Liver (tissue), 3 donors: ENCODE data around the gene SMYD3.

ENCODE experiments used
- GABPA ChIP-seq, 2 donors: IDR thresholded peaks in 1 of 2; conservative IDR thresholded peaks in 1 of 2; 2 replicates each; pipeline ENCODE4 v1.6.1; 2016; ENCODE audit warnings: antibody characterized with exemption in 2 of 2, mild to moderate bottlenecking in 1 of 2, moderate library complexity in 1 of 2
- RAD21 ChIP-seq, 2 donors: IDR thresholded peaks; 2 replicates each; pipeline ENCODE4 v1.6.1; 2016; ENCODE audit warnings: antibody characterized with exemption in 2 of 2, mild to moderate bottlenecking in 2 of 2
- SP1 ChIP-seq: IDR thresholded peaks from 2 replicates; pipeline ENCODE4 v1.6.1; 2018; ENCODE audit warnings: antibody characterized with exemption, mild to moderate bottlenecking
- YY1 ChIP-seq: IDR thresholded peaks from 2 replicates; pipeline ENCODE4 v1.6.1; 2016; ENCODE audit warnings: antibody characterized with exemption, mild to moderate bottlenecking
- TF ChIP-seq, protein P1 (sequence below): fragments of 150-350 bp; IDR thresholded peaks from 2 replicates; pipeline ENCODE4 v1.5.1; 2017; ENCODE audit warnings: improper control_type of control experiment, low read depth, low read length; ENCODE audit not compliant: missing input control
- TF ChIP-seq, protein P2 (sequence below): IDR thresholded peaks from 2 replicates; pipeline ENCODE4 v1.6.1; 2016; ENCODE audit warnings: antibody characterized with exemption, mild to moderate bottlenecking
- donor health status: healthy.
- donor health status: healthy.

- TF ChIP-seq YY1 (no peak), RAD21 (IDR thresholded peaks at IDR 0.05) (no peak), GABPA (IDR thresholded peaks at IDR 0.05 in 1 of 2, conservative IDR thresholded peaks at IDR 0.05 in 1 of 2) (no peak), SP1 (no peak)
- TF ChIP-seq, protein P1, sequence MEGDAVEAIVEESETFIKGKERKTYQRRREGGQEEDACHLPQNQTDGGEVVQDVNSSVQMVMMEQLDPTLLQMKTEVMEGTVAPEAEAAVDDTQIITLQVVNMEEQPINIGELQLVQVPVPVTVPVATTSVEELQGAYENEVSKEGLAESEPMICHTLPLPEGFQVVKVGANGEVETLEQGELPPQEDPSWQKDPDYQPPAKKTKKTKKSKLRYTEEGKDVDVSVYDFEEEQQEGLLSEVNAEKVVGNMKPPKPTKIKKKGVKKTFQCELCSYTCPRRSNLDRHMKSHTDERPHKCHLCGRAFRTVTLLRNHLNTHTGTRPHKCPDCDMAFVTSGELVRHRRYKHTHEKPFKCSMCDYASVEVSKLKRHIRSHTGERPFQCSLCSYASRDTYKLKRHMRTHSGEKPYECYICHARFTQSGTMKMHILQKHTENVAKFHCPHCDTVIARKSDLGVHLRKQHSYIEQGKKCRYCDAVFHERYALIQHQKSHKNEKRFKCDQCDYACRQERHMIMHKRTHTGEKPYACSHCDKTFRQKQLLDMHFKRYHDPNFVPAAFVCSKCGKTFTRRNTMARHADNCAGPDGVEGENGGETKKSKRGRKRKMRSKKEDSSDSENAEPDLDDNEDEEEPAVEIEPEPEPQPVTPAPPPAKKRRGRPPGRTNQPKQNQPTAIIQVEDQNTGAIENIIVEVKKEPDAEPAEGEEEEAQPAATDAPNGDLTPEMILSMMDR: no peak
- TF ChIP-seq, protein P2, sequence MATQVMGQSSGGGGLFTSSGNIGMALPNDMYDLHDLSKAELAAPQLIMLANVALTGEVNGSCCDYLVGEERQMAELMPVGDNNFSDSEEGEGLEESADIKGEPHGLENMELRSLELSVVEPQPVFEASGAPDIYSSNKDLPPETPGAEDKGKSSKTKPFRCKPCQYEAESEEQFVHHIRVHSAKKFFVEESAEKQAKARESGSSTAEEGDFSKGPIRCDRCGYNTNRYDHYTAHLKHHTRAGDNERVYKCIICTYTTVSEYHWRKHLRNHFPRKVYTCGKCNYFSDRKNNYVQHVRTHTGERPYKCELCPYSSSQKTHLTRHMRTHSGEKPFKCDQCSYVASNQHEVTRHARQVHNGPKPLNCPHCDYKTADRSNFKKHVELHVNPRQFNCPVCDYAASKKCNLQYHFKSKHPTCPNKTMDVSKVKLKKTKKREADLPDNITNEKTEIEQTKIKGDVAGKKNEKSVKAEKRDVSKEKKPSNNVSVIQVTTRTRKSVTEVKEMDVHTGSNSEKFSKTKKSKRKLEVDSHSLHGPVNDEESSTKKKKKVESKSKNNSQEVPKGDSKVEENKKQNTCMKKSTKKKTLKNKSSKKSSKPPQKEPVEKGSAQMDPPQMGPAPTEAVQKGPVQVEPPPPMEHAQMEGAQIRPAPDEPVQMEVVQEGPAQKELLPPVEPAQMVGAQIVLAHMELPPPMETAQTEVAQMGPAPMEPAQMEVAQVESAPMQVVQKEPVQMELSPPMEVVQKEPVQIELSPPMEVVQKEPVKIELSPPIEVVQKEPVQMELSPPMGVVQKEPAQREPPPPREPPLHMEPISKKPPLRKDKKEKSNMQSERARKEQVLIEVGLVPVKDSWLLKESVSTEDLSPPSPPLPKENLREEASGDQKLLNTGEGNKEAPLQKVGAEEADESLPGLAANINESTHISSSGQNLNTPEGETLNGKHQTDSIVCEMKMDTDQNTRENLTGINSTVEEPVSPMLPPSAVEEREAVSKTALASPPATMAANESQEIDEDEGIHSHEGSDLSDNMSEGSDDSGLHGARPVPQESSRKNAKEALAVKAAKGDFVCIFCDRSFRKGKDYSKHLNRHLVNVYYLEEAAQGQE: no peak
These were observed 677.9 kb downstream of the SMYD3 start for GRCh38 chr1:245829194-245829593.
